K562 (cell line): ENCODE measurements around the gene CCDC32. TPM values are rescaled to one million over a fixed set of nuclear protein-coding genes. Genes with fewer than 3 reads are reported as not detected.

Experiments
- ADNP ChIP-seq: fragments of 200-800 bp; sonication (Bioruptor generic); IDR thresholded peaks from 2 replicates; pipeline ENCODE4 v1.6.1; 2016; ENCODE audit warnings: missing genetic modification characterization, missing compliant biosample characterization
- ARNT ChIP-seq, 2 experiments: fragments of 450-650 bp; IDR thresholded peaks; 2 replicates each; pipeline ENCODE4 v1.6.1; 2016; ENCODE audit warnings: mild to moderate bottlenecking in 1 of 2
- CREB1 ChIP-seq, 2 experiments: sonication (generic) in 1 of 2; formaldehyde crosslinking in 1 of 2; IDR thresholded peaks; 2 replicates each; pipeline versions ENCODE4 v1.6.1 to v1.8.0; 2012 to 2022; ENCODE audit warnings: inconsistent platforms in 1 of 2, mild to moderate bottlenecking in 1 of 2, missing genetic modification reagents in 1 of 2, moderate library complexity in 1 of 2
- E2F1 ChIP-seq: sonication (generic); formaldehyde crosslinking; IDR thresholded peaks from 2 replicates; pipeline ENCODE4 v1.8.1; 2023; ENCODE audit warnings: mild to moderate bottlenecking, missing genetic modification reagents, moderate library complexity
- EGR1 ChIP-seq: fragments of 450-650 bp; conservative IDR thresholded peaks from 2 replicates; pipeline ENCODE4 v1.6.1; 2017; ENCODE audit warnings: mild to moderate bottlenecking
- ELF4 ChIP-seq: fragments of 450-650 bp; formaldehyde crosslinking; IDR thresholded peaks from 2 replicates; pipeline ENCODE4 v1.4.0; 2022; ENCODE audit warnings: missing genetic modification characterization
- FOSL1 ChIP-seq: fragments of 200-800 bp; sonication (Bioruptor generic); conservative IDR thresholded peaks from 2 replicates; pipeline ENCODE4 v1.6.1; 2016; ENCODE audit warnings: missing genetic modification characterization, missing compliant biosample characterization
- FUS ChIP-seq: fragments of 200-400 bp; formaldehyde crosslinking; optimal IDR thresholded peaks from 2 replicates; pipeline ENCODE3; 2017; ENCODE audit warnings: low read depth, low read length
- HDAC2 ChIP-seq: fragments of 450-650 bp; IDR thresholded peaks from 2 replicates; pipeline ENCODE4 v1.6.1; 2016; ENCODE audit warnings: mild to moderate bottlenecking
- MCM5 ChIP-seq: fragments of 450-650 bp; IDR thresholded peaks from 2 replicates; pipeline ENCODE4 v1.6.1; 2016; ENCODE audit warnings: low read depth
- NFIX ChIP-seq: fragments of 250-450 bp; sonication (Bioruptor Pico); IDR thresholded peaks from 2 replicates; pipeline ENCODE4 v1.4.0; 2020; ENCODE audit warnings: low read depth, mild to moderate bottlenecking, moderate library complexity
- NKRF ChIP-seq: fragments of 450-650 bp; IDR thresholded peaks from 2 replicates; pipeline ENCODE4 v1.6.1; 2016; ENCODE audit warnings: borderline replicate concordance
- NONO ChIP-seq, 2 experiments: fragments of 200-400 bp in 1 of 2; fragments of 450-650 bp in 1 of 2; formaldehyde crosslinking in 1 of 2; IDR thresholded peaks; 2 replicates each; pipeline ENCODE4 v1.6.1; 2017; ENCODE audit warnings: low read depth in 2 of 2, mild to moderate bottlenecking in 2 of 2, moderate library complexity in 2 of 2, low read length in 1 of 2
- RNF219 ChIP-seq: fragments of 250-450 bp; sonication (Bioruptor Pico); IDR thresholded peaks from 2 replicates; pipeline ENCODE4 v1.5.0; 2022; ENCODE audit warnings: mild to moderate bottlenecking
- SNRNP70 ChIP-seq: fragments of 200-400 bp; formaldehyde crosslinking; optimal IDR thresholded peaks from 2 replicates; pipeline ENCODE3; 2017; ENCODE audit warnings: low read depth, low read length
- ZNF24 ChIP-seq: fragments of 450-650 bp; IDR thresholded peaks from 2 replicates; pipeline ENCODE4 v1.6.1; 2016
- ZNF277 ChIP-seq: fragments of 250-450 bp; sonication (Bioruptor Pico); IDR thresholded peaks from 2 replicates; pipeline ENCODE4 v1.8.0; 2022; ENCODE audit warnings: inconsistent platforms, mild to moderate bottlenecking, moderate library complexity, borderline replicate concordance
- ZNF766 ChIP-seq: fragments of 200-800 bp; sonication (Bioruptor generic); conservative IDR thresholded peaks from 2 replicates; pipeline ENCODE4 v1.6.1; 2016; ENCODE audit warnings: missing genetic modification characterization, missing compliant biosample characterization
- polyA plus RNA-seq, 8 experiments: library from polyadenylated mRNA; depleted of rRNA in 4 of 8; stranded (reverse) in 5 of 8; unstranded in 3 of 8; fragments of >200 nt; fragmentation: Nextera tagmentation in 2 of 8; fragmentation: Illumina TruSeq in 1 of 8; extraction: Ambion mirVana in 2 of 8; extraction: Trizol in 1 of 8; gene quantifications; 2 replicates each; pipeline versions ENCODE4 v1.2.1 to v1.2.3, GENCODE V29; 2011 to 2014; ENCODE audit warnings: inconsistent platforms in 1 of 8, missing spikeins in 1 of 8
- total RNA-seq, 7 experiments: library from RNA; depleted of rRNA in 6 of 7; stranded (reverse); fragments of >200 nt in 6 of 7; fragmentation: Illumina TruSeq in 2 of 7; extraction: Trizol in 2 of 7; gene quantifications; 2 replicates each; pipeline versions ENCODE4 v1.2.1 to v1.2.3, GENCODE V29; 2011 to 2021; ENCODE audit warnings: low replicate concordance in 1 of 7
- TF ChIP-seq, protein P1 (sequence below): IDR thresholded peaks from 2 replicates; pipeline ENCODE4 v1.6.1; 2012; ENCODE audit warnings: low read depth, low read length, improper control_type of control experiment, borderline replicate concordance

CCDC32 gene
- total and polyA plus RNA-seq, 9 of the 15 experiments (the other 6 are each of a cell fraction or from before 2014, with no cell fraction given): 22.2 to 94.8 (median 37.1) TPM

DNA sequence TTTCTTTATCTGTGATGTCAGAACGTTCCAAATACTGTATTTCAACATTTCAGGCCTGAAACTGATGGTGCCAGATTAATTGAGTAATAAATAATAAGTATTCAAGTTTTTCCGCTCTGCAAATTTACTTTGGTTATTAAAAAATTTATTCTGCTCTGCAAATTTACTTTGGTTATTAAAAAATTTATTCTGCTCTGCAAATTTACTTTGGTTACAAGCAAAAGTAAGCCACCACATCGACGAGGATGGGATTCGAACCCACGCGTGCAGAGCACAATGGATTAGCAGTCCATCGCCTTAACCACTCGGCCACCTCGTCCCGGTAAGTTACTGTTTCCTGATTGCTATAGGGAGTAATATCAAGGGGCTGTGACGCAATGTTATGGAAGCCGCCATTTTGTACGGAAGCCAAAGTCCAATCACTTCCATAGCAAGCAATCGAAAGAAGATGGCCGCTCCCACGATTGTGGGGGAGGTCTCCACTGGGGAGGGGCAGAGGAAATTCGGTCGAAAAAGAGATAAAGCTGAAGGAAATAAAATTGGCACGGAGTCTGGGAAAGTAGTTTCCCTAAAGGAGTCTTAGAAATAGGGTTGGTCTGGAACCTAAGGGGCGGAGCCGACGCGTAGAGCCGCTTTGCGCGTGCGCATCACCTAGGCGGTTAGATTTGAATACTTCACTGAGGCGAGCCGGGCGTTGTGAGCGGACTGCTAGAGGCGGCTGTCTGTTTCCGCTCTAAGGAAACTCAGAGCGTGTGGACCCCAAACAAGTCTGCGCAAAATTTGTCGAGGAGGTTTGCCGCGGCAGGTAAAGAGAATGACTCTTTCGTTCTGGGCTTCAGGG lies 29.0 kb upstream of the CCDC32 start, which contains the start of gene KNL1 (continued):
- TF ChIP-seq RNF219 (CRISPR knock-in tag) (no peak), E2F1 (CRISPR knock-in tag) (no peak; the same call in 1 of the 2 replicates), ADNP (tag) (peak; percentile 93), SNRNP70 (no peak), ZNF24 (peak; percentile 8; the same call in 1 of the 2 replicates), EGR1 (peak; percentile 81), NKRF (peak; percentile 93; the same call in 1 of the 2 replicates), FUS (no peak), NFIX (CRISPR knock-in tag) (no peak), ZNF277 (CRISPR knock-in tag) (no peak), ZNF766 (CRISPR knock-in tag) (peak; percentile 73), CREB1 (IDR thresholded peaks at IDR 0.05) (peak; percentile 80), CREB1 (CRISPR knock-in tag; IDR thresholded peaks at IDR 0.05) (peak; percentile 90), FOSL1 (tag) (peak; percentile 58; the same call in 1 of the 2 replicates), HDAC2 (peak; percentile 60; the same call in 1 of the 2 replicates), ARNT (IDR thresholded peaks at IDR 0.05) (peak; percentile 95), ELF4 (CRISPR knock-in tag) (no peak), MCM5 (no peak), NONO (IDR thresholded peaks at IDR 0.05; ENCODE audit: low read depth in 2 of 2, low read length in 1 of 2) (peak in 1 of 2 experiments; percentile 67; a peak in 2 of 4 replicates)
- TF ChIP-seq, protein P1, sequence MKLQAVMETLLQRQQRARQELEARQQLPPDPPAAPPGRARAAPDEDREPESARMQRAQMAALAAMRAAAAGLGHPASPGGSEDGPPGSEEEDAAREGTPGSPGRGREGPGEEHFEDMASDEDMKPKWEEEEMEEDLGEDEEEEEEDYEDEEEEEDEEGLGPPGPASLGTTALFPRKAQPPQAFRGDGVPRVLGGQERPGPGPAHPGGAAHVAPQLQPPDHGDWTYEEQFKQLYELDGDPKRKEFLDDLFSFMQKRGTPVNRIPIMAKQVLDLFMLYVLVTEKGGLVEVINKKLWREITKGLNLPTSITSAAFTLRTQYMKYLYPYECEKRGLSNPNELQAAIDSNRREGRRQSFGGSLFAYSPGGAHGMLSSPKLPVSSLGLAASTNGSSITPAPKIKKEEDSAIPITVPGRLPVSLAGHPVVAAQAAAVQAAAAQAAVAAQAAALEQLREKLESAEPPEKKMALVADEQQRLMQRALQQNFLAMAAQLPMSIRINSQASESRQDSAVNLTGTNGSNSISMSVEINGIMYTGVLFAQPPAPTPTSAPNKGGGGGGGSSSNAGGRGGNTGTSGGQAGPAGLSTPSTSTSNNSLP: peak; percentile 56; the same call in 1 of the 2 replicates
